ENCODE measurements around the gene TSPO2.

GRCh38 chr6:41085182-41085581, 42.9 kb downstream of the TSPO2 start:
- TF ChIP-seq, protein P1, sequence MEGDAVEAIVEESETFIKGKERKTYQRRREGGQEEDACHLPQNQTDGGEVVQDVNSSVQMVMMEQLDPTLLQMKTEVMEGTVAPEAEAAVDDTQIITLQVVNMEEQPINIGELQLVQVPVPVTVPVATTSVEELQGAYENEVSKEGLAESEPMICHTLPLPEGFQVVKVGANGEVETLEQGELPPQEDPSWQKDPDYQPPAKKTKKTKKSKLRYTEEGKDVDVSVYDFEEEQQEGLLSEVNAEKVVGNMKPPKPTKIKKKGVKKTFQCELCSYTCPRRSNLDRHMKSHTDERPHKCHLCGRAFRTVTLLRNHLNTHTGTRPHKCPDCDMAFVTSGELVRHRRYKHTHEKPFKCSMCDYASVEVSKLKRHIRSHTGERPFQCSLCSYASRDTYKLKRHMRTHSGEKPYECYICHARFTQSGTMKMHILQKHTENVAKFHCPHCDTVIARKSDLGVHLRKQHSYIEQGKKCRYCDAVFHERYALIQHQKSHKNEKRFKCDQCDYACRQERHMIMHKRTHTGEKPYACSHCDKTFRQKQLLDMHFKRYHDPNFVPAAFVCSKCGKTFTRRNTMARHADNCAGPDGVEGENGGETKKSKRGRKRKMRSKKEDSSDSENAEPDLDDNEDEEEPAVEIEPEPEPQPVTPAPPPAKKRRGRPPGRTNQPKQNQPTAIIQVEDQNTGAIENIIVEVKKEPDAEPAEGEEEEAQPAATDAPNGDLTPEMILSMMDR (IDR thresholded peaks at IDR 0.05), result no peak
- no peak for TF ChIP-seq POLR2A (IDR thresholded peaks at IDR 0.05)
